Amniotic epithelial cell (primary cell): ENCODE data around the gene NEGR1.

Experiments used
- DNase-seq: peaks from one replicate; pipeline ENCODE4 v3.0.0-alpha.2; 2010; ENCODE audit warnings: low read depth

The NEGR1 gene

DNA sequence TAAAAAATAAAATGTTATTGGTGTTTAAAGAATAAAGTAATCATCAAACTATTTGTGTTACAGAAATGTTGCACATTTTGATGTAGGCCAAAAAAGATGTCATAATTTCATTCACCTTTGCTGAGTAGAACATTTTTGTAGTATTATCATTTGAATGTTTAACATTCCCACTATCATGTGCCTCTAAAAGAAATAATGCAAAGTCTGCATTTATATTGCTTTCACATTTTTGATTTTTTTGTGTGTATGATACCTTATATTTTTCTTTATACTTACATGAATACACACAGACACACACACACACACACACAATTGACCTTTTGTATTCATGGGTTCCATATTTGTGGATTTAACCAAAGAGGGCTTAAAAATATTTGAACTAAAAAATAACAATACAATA, 657.3 kb downstream of the NEGR1 start:
- no peak for DNase-seq

DNA sequence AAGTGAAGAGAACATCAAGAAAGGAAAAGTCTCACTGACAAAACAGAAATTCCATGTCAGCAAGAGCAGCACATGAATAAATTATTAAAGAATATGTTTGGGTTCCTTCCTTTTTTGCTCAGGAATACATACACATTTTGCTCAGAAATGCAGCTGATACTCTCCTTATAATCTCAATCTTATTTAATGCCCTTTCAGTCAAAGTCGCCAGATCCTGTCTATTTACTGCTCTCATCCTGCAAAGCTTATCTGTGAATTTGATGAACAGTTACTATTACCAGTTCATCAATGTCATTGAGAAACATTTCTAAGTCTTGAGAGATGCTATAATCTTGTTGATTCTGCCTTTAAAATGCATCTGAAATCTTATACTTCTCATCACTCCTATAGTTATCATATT, 658.5 kb downstream of the NEGR1 start:
- no peak for DNase-seq

DNA sequence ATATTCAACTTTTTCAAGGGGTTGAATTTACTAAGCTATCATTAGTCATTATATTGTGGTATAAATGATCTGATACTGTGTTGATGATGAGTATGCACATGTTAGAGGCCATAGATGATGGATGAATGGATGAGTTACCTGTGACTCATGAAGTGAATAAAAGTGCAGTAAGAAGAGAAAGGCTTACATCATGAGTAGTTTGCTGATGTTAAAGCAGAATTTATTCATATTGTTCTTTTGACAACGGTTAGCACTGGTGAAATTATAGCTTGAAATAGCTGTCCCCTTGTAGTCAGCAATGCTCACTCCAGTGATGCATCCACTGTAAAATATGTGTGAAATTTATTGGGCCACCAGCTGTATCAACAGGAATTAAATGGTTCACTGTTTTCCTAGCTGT, 660.6 kb downstream of the NEGR1 start:
- peak; percentile 2 for DNase-seq

DNA sequence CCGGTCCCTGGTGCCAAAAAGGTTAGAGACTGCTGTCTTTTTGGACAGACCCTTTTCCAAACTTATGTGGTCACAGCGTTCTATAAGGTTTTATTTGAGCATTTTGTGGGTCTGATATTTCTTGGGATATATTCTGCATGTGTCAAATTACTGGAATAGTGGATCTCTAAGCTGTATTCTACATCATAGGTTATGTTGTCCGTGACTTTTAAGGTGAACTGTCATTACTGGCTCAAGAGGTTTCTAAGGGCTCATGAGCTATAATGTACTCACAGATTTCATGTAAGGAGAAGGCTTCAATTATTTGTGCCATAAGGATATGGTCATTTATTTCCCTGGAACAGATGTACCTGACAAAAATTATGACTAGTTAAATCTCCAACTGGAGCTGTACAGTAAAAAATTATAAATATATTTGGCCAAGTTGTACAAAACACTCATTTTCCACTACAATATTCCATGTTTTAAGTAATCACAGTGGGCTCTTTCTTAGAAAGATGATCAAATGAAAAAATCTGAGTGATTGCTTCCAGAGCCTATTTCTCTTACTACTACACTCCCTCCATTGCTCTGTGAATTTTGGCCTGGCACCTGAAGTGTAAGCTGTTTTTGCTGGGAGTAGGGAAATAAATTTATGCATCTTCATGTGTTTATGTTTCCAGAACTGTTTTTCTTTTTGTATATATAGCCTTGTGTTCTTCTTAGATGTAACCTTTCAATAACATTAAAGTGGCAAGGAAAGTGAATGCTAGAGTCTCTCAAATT, 663.4 kb downstream of the NEGR1 start:
- no peak for DNase-seq

DNA sequence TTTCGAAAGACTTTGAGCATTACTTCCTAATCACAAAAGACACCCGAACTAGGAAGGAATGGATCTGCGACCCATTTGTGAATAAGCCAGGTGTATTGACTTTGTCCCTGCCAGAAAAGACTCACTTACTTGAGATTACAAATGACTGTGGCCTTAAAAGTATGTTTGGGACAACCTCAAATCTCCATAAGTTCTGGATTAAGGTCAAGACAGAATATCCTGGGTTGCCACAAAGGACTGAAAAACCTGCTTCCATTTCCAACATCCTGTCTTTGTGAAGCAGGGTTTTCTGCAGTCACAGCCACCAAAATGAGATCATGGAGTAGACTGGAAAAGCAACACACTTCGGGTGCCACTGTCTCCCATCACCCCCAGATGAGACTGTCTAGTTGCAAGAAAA, 664.1 kb downstream of the NEGR1 start:
- no peak for DNase-seq

DNA sequence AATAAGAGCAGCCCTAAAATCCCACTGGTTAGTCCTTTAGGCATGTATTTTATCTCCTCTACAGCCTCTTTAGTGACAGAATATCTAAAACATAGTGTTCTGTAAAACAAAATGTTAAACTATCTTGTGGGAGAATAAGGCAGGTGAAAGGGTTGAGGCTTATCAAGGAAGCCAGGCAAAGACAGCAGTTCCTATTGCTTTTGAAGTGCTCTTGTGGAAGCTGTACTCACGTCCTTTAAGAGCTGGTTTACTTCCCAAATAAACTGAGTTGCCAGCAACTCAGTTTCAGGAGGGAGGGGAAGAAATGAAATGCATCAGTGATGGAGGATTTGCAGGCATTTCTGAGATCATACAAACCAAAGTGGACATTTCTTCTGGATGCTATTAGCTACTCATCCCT, 671.9 kb downstream of the NEGR1 start:
- DNase-seq, result no peak

DNA sequence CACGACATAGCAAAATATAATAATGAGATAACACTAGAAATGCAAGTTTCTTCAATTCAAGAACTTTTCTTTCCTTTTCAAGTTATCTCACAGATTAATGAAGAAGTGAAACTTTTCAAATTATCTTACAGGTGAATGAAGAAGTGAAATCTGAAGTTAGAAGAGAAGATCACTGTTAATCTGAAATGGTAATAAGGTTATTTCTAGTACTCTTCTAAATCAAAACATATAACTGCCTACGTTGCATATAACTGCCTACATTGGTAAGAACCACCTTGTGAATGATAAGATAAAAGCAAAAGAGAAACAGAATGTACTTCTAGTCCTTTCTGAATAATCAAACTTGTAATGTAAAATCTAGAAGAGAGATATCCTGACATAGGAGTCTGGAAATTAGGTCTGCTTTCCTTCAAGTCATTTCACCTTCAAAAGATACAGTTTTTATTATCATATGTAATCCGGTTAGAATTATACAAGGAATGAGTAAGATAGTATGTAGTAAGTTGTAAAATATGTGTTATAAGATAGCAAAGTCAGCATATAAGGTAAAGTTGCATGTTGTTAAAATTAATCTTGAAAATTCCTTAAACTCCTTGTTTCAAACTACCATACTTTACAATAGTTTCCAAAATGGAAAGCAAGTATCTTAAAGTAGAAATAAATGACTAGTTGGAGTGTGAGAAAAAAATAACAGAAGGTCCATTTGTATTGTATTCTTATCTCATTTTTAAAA, 679.1 kb downstream of the NEGR1 start:
- DNase-seq, result no peak

DNA sequence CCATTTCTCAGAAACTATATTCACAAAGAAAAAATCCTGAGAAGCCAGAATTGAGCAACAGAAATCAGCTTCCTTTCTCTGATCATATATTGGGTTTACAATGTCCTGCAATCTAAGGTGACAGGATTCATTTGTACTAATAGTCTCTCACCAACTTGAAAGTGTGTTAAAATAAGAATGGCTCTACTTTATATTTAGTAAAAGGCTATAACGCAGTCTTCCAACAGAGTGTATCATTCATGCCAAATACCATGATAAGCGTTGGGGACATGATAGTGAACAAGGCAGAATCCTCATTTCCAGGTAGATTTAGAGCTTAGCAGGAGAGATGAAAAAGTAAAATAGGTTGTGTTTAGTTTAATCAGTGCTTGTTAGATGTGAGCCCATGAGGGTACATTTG, 682.3 kb downstream of the NEGR1 start:
- no peak for DNase-seq

DNA sequence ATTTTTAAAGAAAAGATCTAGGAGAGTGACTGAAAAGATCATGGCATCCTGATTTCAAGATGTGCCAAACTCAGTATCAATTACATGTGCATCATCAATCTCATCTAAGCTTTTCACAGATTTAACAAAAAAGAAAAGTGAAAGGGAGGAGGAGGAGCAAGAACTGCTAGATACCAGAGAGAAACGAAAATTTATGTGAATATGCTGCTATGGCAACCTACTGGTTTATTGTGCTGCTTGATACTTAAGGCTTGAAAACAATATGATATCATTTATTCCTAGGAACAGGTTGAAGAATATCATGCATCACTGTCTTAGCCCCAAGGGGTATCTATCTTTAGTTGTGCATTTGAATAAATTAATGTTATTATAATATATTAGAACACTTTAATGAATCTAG, 683.0 kb downstream of the NEGR1 start:
- DNase-seq, result no peak

DNA sequence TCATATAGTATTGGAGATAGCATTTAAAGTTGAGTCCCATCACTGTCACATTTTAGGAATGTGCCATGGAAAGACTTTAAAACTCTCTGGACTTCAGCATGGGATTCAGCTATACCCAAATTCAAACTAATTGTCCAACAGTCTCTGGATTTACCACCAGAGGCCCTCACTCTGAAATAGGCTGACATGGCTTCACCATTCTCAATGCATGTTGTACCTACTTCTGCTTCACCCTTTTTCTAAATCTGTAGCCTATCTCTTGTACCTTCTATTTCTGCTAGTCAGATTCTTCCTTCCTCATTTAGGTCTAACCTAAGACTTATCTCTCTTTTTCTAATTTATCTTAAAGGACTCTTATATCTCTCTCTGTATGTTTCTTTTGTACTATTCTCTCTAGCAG, 688.8 kb downstream of the NEGR1 start:
- DNase-seq, result no peak

DNA sequence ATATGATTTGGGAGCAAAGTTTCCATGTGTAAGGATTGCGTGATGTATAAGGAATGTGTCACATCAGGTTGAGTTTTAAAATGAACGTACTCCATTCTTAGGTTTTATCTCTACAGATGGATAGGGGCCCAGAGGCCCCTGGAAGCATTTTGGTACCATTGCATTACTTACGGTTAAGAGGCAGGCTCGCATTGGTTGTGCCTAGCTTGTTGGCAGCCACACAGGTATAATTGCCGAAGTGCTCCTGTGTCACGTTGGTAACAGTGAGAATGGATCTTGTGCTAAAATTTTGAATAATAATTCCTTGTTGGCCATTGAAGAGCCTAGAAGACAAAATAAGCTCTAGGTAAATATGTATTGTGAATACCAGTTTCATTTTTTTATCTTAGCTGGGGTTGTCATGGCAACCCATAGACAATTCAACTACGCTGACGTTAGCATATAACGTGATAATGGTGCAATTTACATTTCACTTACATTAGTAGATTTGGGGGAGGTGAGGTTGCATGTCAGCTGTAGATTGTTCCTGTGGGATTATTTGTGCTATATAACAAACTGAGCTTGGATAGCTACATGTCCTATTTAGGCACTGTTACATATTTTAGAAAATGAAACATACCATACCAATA, 689.6 kb downstream of the NEGR1 start:
- DNase-seq, result no peak

DNA sequence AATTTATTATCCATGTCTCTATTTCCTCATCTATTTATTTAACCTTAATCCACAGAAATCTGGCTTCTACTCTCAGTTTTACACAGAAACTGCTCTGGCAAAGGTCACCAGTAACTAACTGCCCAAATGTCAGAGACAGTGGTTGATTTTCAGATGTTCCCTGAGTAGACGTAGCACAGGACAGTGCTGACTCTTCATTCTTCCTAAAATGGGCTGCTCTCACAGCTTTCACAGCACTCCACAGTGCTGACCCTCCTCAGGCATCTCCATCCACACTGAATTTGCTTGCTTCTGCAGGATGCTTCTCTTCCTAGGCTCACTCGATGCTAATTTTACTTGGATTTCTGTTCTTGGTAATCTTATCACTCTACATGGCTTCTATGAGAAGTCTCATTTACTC, 693.3 kb downstream of the NEGR1 start:
- no peak for DNase-seq

DNA sequence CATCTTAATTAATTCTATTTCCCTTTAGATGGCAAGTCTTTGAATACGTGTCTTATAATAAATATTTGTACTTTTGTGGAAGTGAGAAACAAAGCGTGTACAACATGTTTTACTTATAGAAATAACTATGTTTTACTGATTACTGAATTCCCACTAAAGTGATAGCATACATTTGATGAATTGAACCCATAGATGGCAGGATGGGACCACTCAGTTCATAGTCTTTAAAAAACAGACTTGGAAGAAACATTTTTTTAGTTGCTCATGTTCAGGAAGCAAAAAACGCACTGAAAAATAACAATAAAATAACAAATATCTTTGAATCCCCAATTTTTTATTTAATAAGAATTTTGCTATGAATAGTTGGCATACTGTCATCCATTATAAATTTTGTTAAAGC, 694.4 kb downstream of the NEGR1 start:
- no peak for DNase-seq

DNA sequence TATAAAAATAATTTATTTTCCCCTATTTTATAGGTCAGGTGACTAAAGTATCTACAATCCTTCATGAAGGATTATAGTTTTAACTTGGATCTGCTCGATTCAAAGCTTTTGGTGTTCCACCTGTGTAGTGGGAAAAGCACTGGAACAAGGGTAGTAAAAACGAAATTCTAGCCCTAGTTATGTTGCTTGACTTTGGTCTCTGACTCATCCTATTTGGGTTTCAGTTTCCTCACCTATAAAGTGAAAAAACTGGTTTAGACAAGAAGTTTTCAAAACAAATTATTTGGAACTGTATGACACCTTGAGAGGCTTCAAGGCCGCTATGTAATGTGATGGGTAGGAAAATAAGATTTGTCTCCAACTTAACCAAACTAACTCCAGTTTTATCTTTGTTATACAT, 696.3 kb downstream of the NEGR1 start:
- no peak for DNase-seq

DNA sequence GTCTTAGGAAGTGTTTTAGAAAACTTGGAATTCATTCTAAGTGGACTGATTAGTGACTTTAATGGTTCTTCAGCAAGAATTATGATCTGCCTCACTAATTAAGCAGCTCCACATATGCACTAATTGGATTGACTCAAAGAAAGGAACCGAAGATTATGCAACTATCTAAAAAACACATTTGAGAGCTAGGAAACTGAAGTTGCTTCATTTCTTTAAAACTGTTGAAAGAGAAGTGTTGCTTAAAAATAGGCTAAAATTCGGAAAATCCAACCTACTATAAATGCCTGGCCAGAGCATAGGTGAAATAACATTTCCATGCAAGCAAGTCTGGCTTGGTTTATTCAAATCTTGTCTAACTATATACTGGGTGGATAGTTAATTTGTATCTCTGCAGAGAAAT, 698.6 kb downstream of the NEGR1 start:
- DNase-seq, result no peak

DNA sequence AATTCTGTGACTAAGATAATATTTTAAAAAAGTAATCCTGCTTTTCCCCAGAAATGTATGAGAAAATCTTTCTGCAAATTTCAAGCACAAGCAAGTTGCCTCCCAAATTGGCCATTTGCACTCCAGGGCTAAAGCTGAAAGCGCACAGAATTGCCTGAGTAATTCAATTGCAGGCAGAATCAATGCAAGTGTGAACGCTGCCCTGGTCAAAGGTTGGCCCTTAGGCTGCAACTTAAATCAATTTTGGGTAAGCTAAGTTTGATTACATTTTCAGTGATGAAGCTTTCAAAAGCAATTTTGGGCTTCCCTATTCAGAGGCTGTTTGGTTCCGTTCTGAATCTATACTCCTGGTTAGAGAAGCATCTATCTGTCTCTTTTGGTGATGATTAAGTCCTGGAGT, 699.7 kb downstream of the NEGR1 start:
- no peak for DNase-seq

DNA sequence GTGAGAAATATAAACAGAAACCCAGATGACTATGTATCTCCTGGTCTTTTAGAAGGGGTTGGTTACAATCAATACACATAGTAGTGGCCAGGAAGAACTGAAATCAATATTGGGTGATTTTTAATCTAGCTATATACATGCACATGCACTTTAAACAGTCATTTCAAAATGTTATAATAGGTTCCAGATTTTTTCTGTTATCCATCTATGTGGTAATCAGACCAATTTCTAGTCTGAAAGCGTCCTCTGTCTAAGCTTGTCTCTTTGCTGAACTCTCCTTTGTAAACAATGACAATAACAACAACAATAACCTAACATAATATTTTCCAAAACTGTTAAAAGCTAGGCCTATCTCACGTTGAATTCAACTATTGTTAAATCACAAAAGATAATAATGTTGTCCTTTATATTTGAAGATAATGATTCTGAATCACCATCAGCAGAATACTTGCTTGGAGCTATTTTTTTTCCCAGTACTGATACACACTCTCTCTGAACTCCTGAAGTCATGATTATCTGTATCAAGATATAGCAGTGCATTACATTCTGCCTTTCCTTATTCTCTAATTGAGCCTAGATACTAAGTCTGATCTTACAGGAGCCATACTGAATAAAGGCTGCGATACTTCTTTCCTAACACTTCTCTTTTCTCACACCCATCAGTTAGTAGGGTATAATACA, 704.7 kb downstream of the NEGR1 start:
- no peak for DNase-seq

DNA sequence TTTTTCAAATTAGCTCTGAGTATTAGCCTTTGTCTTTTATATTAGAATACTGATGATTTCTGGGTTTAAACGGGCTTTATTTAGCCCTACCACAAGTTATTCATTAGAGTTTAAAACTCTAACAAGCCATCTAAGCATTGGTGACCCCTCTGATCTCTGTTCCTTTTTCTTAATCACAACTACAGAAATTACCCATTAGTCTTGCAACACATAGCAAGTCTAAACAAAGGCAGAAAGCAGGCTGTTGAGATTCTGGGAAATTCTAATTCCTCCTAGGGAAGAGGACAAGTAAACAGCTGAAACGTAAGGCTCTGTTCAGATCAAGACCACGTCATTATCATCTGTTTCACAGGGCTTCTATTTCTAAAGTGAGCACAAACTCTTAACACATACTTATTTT, 710.3 kb downstream of the NEGR1 start:
- no peak for DNase-seq

DNA sequence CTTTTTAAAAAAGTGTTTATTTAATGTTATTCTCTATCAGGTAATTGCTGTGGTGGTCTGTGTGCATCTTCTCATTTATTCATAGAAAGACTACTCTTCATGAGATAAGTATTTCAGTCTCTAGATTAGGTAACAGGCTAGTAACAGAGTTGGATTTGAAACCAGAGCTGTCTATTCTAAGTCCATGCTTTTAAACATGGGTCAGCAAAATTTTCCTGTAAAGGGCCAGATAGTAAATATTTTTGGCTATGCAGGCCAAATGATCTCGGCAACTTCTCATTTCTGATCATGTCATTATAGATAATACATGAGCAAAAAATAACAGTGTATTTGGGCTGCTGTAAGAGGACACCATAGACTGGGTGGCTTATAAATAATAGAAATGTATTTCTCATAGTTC, 715.9 kb downstream of the NEGR1 start:
- DNase-seq, result no peak

DNA sequence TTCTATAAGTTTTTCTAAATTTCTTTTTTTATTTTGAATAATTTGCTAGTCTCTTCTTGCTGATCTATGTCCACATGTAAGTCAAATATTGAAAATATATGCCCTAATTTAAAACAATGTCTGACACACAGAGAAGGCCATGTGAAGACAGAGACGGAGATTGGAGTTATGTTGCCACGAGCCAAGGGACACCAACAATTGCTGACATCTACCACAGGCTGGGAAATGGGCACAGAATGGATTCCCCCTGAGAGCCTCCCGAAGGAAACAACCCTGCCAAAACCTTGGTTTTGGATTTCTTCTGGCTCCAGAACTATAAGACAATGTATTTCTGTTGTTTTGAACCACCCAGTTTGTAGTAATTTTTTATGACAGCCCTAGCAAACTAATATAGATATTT, 716.5 kb downstream of the NEGR1 start:
- no peak for DNase-seq

DNA sequence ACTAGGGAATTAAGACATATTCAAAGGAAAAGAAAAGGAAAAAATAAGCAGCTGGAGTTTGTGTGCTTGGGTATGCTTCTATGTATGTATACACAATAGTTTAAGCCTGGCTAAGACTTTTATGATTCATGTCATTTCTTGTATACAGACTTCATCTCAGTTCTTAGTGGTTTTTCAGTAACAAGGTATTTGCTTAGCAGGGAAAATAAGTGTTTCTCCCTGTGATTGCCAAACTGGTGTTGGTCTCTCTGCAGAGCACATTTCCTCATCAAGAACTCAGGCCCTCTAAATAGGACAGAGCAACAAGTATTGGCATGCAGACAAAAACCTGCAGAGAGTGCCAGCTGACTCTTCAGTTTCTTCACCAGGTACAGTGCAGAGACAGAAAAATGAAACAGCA, 717.1 kb downstream of the NEGR1 start:
- peak; percentile 57 for DNase-seq

DNA sequence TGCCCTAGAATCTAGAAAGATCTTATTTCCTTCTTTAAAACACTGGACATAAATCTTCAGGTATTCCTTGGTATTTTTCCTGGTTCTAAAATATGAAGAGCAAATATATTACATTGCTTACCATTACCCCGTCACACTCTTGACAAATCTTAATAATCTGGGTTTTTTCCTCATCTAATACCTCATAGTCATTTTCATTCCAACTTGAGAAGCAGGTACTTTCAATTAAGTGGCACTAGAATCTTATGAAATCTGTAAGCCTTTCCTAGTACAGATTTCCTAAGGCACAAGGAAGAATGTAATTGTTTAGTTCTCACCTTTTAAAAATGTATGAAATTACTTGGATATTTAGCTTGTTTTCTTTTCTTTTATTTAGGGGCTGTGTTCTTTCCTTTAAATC, 720.0 kb downstream of the NEGR1 start:
- DNase-seq, result no peak

DNA sequence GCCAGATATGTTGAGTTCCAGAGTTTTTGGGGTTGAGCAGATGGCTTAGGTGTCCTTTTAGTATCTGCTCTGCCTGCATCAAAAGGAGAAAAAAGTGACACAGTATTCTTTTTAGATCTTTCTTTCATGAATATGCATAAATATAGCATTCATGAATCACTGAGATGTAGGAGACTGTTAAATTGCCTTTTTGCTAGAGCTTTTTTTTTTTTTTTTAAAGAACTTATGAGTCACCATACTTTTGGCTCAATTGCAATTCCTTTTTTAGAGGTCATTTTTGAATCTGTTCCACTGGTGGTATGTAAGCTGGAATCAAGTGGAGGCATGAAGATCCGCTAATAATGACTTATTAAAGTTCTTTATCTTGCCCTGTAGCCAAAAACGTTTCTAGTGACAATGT, 720.6 kb downstream of the NEGR1 start:
- peak; percentile 9 for DNase-seq
